ENCODE data around the gene SAMD4A. TPM values are rescaled to one million over a fixed set of nuclear protein-coding genes. Genes with fewer than 3 reads are reported as not detected.

The SAMD4A gene
- total and polyA plus RNA-seq, 2 of the 4 experiments (the other 2 are of a cell fraction) = 22.9 to 38.2 TPM

DNA sequence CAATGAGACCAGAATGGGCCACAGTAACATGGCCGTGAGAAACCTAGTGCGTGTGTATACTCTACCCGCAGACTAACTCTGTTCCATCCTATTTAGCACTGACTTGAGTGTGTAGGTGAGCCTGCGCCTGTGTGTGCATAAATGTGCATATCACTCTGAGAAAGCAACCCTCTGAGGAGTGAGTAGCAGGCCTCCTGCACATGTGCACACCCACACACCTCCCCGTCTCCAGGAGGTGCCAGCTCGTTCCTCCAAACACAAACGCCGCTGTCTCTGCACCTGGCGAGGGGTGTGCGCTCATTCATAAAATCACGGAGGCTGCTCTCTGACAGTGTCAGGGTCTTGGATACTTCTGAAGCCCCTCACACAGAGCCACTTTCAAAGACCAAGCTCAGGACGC, 196.8 kb downstream of the SAMD4A start:
- H2BK15ac ChIP-seq (ENCODE audit: low read depth, low read length) = no peak overlapping the region
- no peak overlapping the region for H3K4me3 ChIP-seq (ENCODE audit: insufficient read depth, low read depth, low read length)
- ATAC-seq (ENCODE audit: low read depth) (no peak), DNase-seq (no peak)
- H3K27ac ChIP-seq (ENCODE audit: insufficient read depth, low read length) = no peak overlapping the region
- POLR2A ChIA-PET (ENCODE audit: unreplicated experiment) = no interaction called here
- no peak overlapping the region for H2AK9ac ChIP-seq (replicated peaks; ENCODE audit: low read depth, low read length, poor library complexity)
- intact Hi-C loops (cut with micrococcal nuclease) (no loop called here), in situ Hi-C loops (cut with MboI; ENCODE audit: low sequenced_read_pairs) (no loop called here), dilution Hi-C loops (cut with HindIII; ENCODE audit: low sequenced_read_pairs, unreplicated experiment) (no loop called here)
- CTCF ChIA-PET = no interaction called here
- TF ChIP-seq RCOR1 (IDR thresholded peaks at IDR 0.05; ENCODE audit: insufficient replicate concordance, low read length) (no peak), RFX5 (IDR thresholded peaks at IDR 0.05; ENCODE audit: low read depth, low read length) (no peak), MAFK (IDR thresholded peaks at IDR 0.05; ENCODE audit: low read depth, low read length) (no peak), NFE2L2 (IDR thresholded peaks at IDR 0.05; ENCODE audit: low read depth, low read length) (no peak), MXI1 (IDR thresholded peaks at IDR 0.05; ENCODE audit: borderline replicate concordance, low read depth, low read length) (no peak), POLR2A (IDR thresholded peaks at IDR 0.05; ENCODE audit: low read depth, low read length) (no peak), SMC3 (IDR thresholded peaks at IDR 0.05; ENCODE audit: low read depth, low read length) (no peak), RAD21 (IDR thresholded peaks at IDR 0.05; ENCODE audit: low read length) (no peak), FOS (IDR thresholded peaks at IDR 0.05; ENCODE audit: low read depth, low read length) (no peak), CEBPB (IDR thresholded peaks at IDR 0.05; ENCODE audit: low read depth, low read length) (no peak), CHD1 (IDR thresholded peaks at IDR 0.05; ENCODE audit: low read depth, low read length) (no peak), BHLHE40 (IDR thresholded peaks at IDR 0.05; ENCODE audit: low read depth, low read length) (no peak), MAZ (IDR thresholded peaks at IDR 0.05; ENCODE audit: borderline replicate concordance, low read depth, low read length) (no peak)
- TF ChIP-seq, protein P1, sequence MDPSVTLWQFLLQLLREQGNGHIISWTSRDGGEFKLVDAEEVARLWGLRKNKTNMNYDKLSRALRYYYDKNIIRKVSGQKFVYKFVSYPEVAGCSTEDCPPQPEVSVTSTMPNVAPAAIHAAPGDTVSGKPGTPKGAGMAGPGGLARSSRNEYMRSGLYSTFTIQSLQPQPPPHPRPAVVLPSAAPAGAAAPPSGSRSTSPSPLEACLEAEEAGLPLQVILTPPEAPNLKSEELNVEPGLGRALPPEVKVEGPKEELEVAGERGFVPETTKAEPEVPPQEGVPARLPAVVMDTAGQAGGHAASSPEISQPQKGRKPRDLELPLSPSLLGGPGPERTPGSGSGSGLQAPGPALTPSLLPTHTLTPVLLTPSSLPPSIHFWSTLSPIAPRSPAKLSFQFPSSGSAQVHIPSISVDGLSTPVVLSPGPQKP (IDR thresholded peaks at IDR 0.05; ENCODE audit: borderline replicate concordance, low read depth, low read length) = no peak
- TF ChIP-seq, protein P2, sequence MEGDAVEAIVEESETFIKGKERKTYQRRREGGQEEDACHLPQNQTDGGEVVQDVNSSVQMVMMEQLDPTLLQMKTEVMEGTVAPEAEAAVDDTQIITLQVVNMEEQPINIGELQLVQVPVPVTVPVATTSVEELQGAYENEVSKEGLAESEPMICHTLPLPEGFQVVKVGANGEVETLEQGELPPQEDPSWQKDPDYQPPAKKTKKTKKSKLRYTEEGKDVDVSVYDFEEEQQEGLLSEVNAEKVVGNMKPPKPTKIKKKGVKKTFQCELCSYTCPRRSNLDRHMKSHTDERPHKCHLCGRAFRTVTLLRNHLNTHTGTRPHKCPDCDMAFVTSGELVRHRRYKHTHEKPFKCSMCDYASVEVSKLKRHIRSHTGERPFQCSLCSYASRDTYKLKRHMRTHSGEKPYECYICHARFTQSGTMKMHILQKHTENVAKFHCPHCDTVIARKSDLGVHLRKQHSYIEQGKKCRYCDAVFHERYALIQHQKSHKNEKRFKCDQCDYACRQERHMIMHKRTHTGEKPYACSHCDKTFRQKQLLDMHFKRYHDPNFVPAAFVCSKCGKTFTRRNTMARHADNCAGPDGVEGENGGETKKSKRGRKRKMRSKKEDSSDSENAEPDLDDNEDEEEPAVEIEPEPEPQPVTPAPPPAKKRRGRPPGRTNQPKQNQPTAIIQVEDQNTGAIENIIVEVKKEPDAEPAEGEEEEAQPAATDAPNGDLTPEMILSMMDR (conservative IDR thresholded peaks at IDR 0.05; ENCODE audit: low read depth, low read length) = no peak
- TF ChIP-seq, protein P3, sequence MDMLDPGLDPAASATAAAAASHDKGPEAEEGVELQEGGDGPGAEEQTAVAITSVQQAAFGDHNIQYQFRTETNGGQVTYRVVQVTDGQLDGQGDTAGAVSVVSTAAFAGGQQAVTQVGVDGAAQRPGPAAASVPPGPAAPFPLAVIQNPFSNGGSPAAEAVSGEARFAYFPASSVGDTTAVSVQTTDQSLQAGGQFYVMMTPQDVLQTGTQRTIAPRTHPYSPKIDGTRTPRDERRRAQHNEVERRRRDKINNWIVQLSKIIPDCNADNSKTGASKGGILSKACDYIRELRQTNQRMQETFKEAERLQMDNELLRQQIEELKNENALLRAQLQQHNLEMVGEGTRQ (IDR thresholded peaks at IDR 0.05; ENCODE audit: low read depth, low read length) = no peak
- no peak overlapping the region for H2AFZ ChIP-seq (replicated peaks; ENCODE audit: low read length, poor library complexity)
- no peaks in the 10 kb centered on the region for H3K9me3 ChIP-seq (ENCODE audit: control insufficient read depth, insufficient read depth, low read length)
- H3K56ac ChIP-seq (ENCODE audit: extremely low read depth, insufficient read depth, low read length) = no peak overlapping the region
- H3K27me3 ChIP-seq (ENCODE audit: control insufficient read depth, insufficient read depth, low read length) = no peaks in the 10 kb centered on the region
- no peak overlapping the region for H4K8ac ChIP-seq (ENCODE audit: low read depth in 2 of 2, low read length in 2 of 2)
- H2AK5ac ChIP-seq (ENCODE audit: low read depth, low read length) = no peak overlapping the region
- no peak overlapping the region for H3K9ac ChIP-seq (ENCODE audit: low read depth, low read length)
- H3K4me2 ChIP-seq (ENCODE audit: low read depth, low read length) = no peak overlapping the region
- no peak overlapping the region for H4K5ac ChIP-seq (ENCODE audit: low read depth, low read length)
- WGBS, 2 experiments (ENCODE audit: extremely low coverage in 2 of 2, insufficient read length in 1 of 2) = 94% methylated on average over 6 of the region's 12 CpGs; no CpG with 5 or more reads in 1 of the 2 experiments
- H4K91ac ChIP-seq (ENCODE audit: insufficient read depth, low read depth, low read length) = no peak overlapping the region
- H2BK5ac ChIP-seq (ENCODE audit: low read depth, low read length, poor library complexity, severe bottlenecking) = peak overlapping the region; percentile 3
- no peak overlapping the region for H2BK120ac ChIP-seq (ENCODE audit: low read depth, low read length)
- H3K36me3 ChIP-seq (ENCODE audit: control insufficient read depth, insufficient read depth, low read length) = peaks cover 77% of the 10 kb centered on the region
- H3K23ac ChIP-seq (ENCODE audit: low read depth, low read length) = no peak overlapping the region
- peaks cover 26% of the 10 kb centered on the region for H3K9me1 ChIP-seq (ENCODE audit: insufficient read depth, low read length)
- peaks cover 37 to 81% of the 10 kb centered on the region in 2 experiments for H3K79me1 ChIP-seq (ENCODE audit: low read depth in 1 of 2, low read length in 2 of 2)
- no peaks in the 10 kb centered on the region for H4K20me1 ChIP-seq (ENCODE audit: insufficient read depth, low read length)
- no TSS peak for BruUV-seq (replicated peaks)
- H2BK20ac ChIP-seq (ENCODE audit: low read depth, low read length) = no peak overlapping the region
- peaks cover 9% of the 10 kb centered on the region for H3K4me1 ChIP-seq (ENCODE audit: control insufficient read depth, insufficient read depth, low read length)
- no peak overlapping the region for H3K14ac ChIP-seq (replicated peaks; ENCODE audit: low read depth, low read length)
- H3K18ac ChIP-seq (ENCODE audit: low read depth, low read length) = no peak overlapping the region
- no peak overlapping the region for H3K4ac ChIP-seq (ENCODE audit: low read depth, low read length)
